ENCODE measurements around the gene LCN1. TPM values are rescaled to one million over a fixed set of nuclear protein-coding genes. Genes with fewer than 3 reads are reported as not detected.
A peak's percentile ranks its signal among the peaks of the same experiment; 100 is the strongest.

LCN1 gene
- total and polyA plus RNA-seq, 2 of the 8 experiments (the other 6 are each of a cell fraction or from before 2014, with no cell fraction given): not detected

GRCh38 chr9:135490980-135491464 is 30.2 kb upstream of the LCN1 start:
- peaks cover 5% of the 10 kb centered on the region in 2 experiments for H4K20me1 ChIP-seq (replicated peaks in 1 of 2; ENCODE audit: control insufficient read depth in 1 of 2, insufficient read depth in 2 of 2, low read length in 2 of 2)
- no peak overlapping the region for H3K4ac ChIP-seq (replicated peaks; ENCODE audit: insufficient read length, low read depth, low read length)
- DNase-seq (ENCODE audit: low read depth in 1 of 2, low spot score in 2 of 2) (no peak), FAIRE-seq (no peak)
- no peak overlapping the region for H3K23ac ChIP-seq (ENCODE audit: insufficient read length)
- H3K36me3 ChIP-seq (ENCODE audit: control insufficient read depth in 2 of 4, insufficient read depth in 4 of 4, low read length in 3 of 4): peaks cover 2 to 26% (median 17%) of the 10 kb centered on the region in 4 experiments; a peak in 6 of 8 replicates
- peak overlapping the region; percentile 2; the same call in 1 of the 2 replicates for H2BK5ac ChIP-seq (ENCODE audit: low read depth, low read length)
- peaks cover 0 to 2% (median 0%) of the 10 kb centered on the region in 4 experiments; a peak in 1 of 7 replicates for H3K4me1 ChIP-seq (replicated peaks in 1 of 4; ENCODE audit: control insufficient read depth in 3 of 4, insufficient read depth in 4 of 4, low read length in 3 of 4)
- no peak overlapping the region for H2BK12ac ChIP-seq (ENCODE audit: low read depth, low read length)
- no peak overlapping the region for H4K91ac ChIP-seq (replicated peaks; ENCODE audit: insufficient read length, low read length)
- no peak overlapping the region for H2AK5ac ChIP-seq (ENCODE audit: low read depth, low read length)
- H3K9ac ChIP-seq (replicated peaks in 1 of 4; ENCODE audit: extremely low read depth in 1 of 4, low read depth in 3 of 4, low read length in 3 of 4): no peak overlapping the region
- no peaks in the 10 kb centered on the region; a peak in 1 of 7 replicates for H3K27me3 ChIP-seq (replicated peaks in 1 of 4; ENCODE audit: control insufficient read depth in 3 of 4, extremely low read depth in 1 of 4, insufficient read depth in 3 of 4, low read length in 3 of 4)
- no peak overlapping the region for H2BK15ac ChIP-seq (ENCODE audit: low read length)
- H2BK120ac ChIP-seq (replicated peaks; ENCODE audit: low read depth, low read length): no peak overlapping the region
- TF ChIP-seq, protein P1, sequence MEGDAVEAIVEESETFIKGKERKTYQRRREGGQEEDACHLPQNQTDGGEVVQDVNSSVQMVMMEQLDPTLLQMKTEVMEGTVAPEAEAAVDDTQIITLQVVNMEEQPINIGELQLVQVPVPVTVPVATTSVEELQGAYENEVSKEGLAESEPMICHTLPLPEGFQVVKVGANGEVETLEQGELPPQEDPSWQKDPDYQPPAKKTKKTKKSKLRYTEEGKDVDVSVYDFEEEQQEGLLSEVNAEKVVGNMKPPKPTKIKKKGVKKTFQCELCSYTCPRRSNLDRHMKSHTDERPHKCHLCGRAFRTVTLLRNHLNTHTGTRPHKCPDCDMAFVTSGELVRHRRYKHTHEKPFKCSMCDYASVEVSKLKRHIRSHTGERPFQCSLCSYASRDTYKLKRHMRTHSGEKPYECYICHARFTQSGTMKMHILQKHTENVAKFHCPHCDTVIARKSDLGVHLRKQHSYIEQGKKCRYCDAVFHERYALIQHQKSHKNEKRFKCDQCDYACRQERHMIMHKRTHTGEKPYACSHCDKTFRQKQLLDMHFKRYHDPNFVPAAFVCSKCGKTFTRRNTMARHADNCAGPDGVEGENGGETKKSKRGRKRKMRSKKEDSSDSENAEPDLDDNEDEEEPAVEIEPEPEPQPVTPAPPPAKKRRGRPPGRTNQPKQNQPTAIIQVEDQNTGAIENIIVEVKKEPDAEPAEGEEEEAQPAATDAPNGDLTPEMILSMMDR (IDR thresholded peaks at IDR 0.05; ENCODE audit: control extremely low read depth in 1 of 3, insufficient read depth in 1 of 3, low read depth in 1 of 3, low read length in 3 of 3): no peak
- no peak for TF ChIP-seq CHD1 (IDR thresholded peaks at IDR 0.05; ENCODE audit: low read depth, low read length)
- TF ChIP-seq ATF2 (IDR thresholded peaks at IDR 0.05; ENCODE audit: low read length): no peak
- H2AFZ ChIP-seq (ENCODE audit: low read length): no peak overlapping the region
- H3K9me3 ChIP-seq (ENCODE audit: insufficient read depth in 2 of 2, low read depth in 1 of 2, low read length in 1 of 2): no peaks in the 10 kb centered on the region
- WGBS, 2 experiments (ENCODE audit: extremely low coverage in 1 of 2, insufficient coverage in 1 of 2, insufficient read length in 1 of 2, insufficient replicate concordance in 2 of 2, low coverage in 1 of 2, low lambda C conversion rate in 2 of 2, missing lambda C conversion rate in 1 of 2): 83% methylated on average over 18 of the region's 18 CpGs; no CpG with 5 or more reads in 1 of the 2 experiments
- H3K4me3 ChIP-seq (ENCODE audit: extremely low read depth in 1 of 4, insufficient read depth in 2 of 4, low read depth in 3 of 4, low read length in 4 of 4): no peak overlapping the region
- H3K4me2 ChIP-seq (ENCODE audit: insufficient read depth in 1 of 2, low read depth in 2 of 2, low read length in 2 of 2): no peak overlapping the region
- no peak overlapping the region for H3K27ac ChIP-seq (ENCODE audit: low read depth, low read length)
- H2BK20ac ChIP-seq (ENCODE audit: low read length): no peak overlapping the region
- no peak overlapping the region for H3K18ac ChIP-seq (ENCODE audit: extremely low read depth, low read length)
- no peak overlapping the region for H4K8ac ChIP-seq (ENCODE audit: extremely low read depth, insufficient read depth, low read length)
- H3K23me2 ChIP-seq (ENCODE audit: low read depth, low read length): no peaks in the 10 kb centered on the region
- H4K5ac ChIP-seq (ENCODE audit: insufficient read length, low read depth, low read length): no peak overlapping the region
- no peak overlapping the region for H3K56ac ChIP-seq (replicated peaks; ENCODE audit: insufficient read length, low read depth, low read length)
- no peaks in the 10 kb centered on the region for H3K79me2 ChIP-seq (ENCODE audit: control insufficient read depth in 1 of 2, insufficient read depth in 2 of 2, low read length in 2 of 2)
- H3K14ac ChIP-seq (ENCODE audit: insufficient read length): no peak overlapping the region
- H3K79me1 ChIP-seq (ENCODE audit: low read depth, low read length): no peaks in the 10 kb centered on the region
- ChIA-PET CTCF (ENCODE audit: partially characterized antibody) (interaction anchor here (0.6 to 3.0 kb wide), 8 partner anchors 8 to 1329 kb away, joined by 3 to 11 read pairs (median 4); partner anchors contain the start of gene MRPS2), POLR2A (ENCODE audit: partially characterized antibody) (interaction anchor here (1.0 to 2.2 kb wide), 4 partner anchors 8 to 14 kb away, joined by 3 to 8 read pairs (median 4); no protein-coding TSS in a partner anchor)

Data from H1 (cell line).